Astrocyte (in vitro differentiated cells and primary cell): ENCODE data around the gene DNMT1.

ENCODE experiments used
- EZH2 ChIP-seq: IDR thresholded peaks from 2 replicates; pipeline ENCODE4 v1.6.1; 2012; ENCODE audit warnings: mild to moderate bottlenecking, low read length, inconsistent platforms; ENCODE audit not compliant: insufficient read depth
- TF ChIP-seq, protein P1 (sequence below): IDR thresholded peaks from 2 replicates; pipeline ENCODE4 v1.5.1; 2011; ENCODE audit warnings: low read depth, mild to moderate bottlenecking, inconsistent platforms, low read length, moderate library complexity; ENCODE audit not compliant: insufficient read depth

DNA sequence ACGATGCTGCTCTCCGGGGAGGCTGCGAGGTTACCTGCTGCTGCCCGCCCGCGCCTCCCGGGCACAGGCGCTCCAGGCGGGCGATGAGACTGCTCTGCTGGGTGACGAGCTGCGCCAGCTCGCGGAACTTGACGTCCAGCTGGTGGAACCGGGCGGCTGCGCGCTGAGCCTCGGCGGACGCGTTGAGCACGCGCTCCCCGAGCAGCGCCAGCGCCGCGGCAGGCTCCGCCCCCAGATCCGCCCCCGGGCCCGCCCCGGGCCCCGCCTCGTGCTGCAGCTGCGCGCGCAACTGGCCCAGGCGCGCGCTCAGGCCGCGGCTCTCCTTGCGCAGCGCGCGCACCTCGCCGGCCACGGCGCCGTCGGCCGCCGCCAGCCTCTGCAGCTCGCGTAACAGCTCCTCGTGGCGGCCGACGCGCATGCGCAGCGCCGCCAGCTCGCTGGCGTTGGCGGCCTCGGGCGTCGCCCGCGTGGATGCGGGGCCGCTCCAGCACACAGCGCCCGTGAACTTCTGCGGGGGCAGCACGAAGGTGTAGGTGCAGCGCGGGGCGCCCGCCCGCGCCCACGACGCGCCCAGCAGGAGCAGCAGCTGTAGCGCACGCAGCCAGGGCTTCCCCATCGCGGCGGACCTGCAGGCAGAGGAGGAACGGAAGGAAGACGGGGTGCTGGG is 98.7 kb downstream of the DNMT1 start:
- TF ChIP-seq, protein P1, sequence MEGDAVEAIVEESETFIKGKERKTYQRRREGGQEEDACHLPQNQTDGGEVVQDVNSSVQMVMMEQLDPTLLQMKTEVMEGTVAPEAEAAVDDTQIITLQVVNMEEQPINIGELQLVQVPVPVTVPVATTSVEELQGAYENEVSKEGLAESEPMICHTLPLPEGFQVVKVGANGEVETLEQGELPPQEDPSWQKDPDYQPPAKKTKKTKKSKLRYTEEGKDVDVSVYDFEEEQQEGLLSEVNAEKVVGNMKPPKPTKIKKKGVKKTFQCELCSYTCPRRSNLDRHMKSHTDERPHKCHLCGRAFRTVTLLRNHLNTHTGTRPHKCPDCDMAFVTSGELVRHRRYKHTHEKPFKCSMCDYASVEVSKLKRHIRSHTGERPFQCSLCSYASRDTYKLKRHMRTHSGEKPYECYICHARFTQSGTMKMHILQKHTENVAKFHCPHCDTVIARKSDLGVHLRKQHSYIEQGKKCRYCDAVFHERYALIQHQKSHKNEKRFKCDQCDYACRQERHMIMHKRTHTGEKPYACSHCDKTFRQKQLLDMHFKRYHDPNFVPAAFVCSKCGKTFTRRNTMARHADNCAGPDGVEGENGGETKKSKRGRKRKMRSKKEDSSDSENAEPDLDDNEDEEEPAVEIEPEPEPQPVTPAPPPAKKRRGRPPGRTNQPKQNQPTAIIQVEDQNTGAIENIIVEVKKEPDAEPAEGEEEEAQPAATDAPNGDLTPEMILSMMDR = no peak
- TF ChIP-seq EZH2 = no peak
